NOMO-1 treated with dmso at 0.1 percent for 144 hours (cell line): ENCODE results near the gene KCNAB2.
"Not testable (repeated sequence)": the region's sequence is repeated elsewhere in the genome, so short reads cannot be mapped to it uniquely, and the experiment has no call there.

Experiments
- DNase-seq: peaks from one replicate; lab custom pipeline; 2025; ENCODE audit not compliant: unreplicated experiment; lab: John Stamatoyannopoulos, UW

The KCNAB2 gene

DNA sequence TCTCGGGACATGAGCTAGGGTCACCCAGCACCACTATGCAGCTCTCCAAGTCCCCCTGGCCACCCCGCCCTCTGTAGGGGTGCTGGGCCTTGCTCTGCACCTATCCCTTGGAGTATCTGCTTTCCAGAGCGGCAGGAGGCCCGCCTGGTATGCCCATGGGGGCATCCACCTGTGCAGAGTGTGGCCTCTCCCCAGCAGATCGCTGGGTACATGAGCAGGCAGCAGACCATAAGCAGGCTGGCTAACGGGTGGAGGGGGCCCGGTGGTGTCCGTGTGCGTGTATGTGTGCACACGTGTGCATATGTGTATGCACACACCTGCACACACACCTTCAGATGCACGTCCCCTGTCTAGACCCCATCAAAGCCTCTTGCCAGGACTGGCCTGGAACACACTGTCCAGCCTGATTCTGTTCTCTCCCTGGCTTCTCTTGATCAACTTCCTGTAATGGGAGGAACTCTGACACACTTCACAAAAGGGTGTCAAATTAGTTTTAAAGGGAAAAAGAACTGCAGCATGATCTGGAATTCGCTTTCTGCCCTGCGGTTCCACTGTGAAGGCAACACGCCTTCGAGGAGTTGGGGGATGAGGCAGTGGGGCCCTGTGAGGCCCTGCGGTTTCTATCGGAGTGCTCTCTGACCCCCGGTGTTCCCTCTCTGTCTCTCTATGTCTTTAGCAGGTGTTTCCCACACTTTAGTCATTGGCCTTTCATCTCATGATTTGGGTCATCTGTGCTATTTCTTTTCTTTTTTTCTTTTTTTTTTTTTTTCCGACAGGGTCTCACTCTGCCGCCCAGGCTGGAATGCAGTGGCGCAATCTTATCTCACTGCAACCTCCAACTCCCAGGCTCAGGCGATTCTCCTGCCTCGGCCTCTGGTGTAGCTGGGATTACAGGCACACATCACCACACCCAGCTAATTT lies 36.3 kb upstream of the KCNAB2 start:
- no peak for DNase-seq

DNA sequence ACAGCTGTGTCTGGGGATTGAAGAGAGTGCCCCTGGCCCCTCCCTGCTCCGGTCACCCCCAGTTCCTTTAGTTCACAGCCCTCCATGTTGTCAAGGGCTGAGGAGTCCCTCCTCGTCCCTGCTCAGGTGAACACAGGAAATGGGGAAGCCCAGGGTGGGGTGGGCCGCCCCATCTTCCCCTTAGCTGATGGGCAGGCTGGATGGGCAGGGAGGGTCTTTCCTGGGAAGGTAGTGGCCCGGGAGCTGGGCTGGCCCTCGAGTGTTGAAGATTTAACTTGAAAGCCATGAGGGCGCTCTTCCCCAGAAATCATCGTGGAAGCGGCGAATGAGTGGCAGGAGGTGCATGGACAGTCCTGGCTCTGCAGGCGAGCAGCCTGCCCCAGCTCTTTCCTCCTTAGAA lies 35.1 kb upstream of the KCNAB2 start:
- DNase-seq: no peak

DNA sequence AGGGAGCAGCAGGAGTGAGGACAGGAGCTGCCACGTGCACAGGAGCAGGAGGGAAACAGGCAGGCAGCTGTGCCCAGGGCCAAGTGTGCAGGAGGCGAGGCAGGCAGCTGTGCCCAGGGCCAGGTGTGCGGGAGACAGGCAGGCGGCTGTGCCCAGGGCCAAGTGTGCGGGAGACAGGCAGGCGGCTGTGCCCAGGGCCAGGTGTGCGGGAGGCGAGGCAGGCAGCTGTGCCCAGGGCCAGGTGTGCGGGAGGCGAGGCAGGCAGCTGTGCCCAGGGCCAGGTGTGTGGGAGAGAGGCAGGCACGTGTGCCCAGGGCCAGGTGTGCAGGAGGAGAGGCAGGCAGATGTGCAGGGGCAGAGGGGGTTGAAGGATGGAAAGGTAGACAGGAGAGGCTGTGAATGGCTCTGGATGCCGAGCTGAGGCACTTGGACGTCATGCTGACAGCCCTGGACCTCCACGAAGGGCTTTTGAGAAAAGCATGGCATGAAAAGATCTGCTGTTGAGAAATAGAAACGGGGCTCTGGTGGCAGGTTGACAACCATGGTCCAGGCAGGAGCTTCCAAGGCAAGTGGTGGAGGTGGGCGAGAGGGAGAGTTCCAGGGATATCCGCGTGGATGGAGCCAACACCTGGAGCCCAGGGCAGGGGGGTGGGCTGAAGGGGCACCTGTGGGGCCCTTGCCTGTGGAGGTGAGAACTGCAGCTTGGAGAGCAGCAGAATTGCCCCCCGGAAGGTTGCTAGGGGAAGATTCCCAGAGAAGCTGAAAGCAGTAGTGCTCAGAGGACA lies 34.3 kb upstream of the KCNAB2 start:
- DNase-seq: no peak

DNA sequence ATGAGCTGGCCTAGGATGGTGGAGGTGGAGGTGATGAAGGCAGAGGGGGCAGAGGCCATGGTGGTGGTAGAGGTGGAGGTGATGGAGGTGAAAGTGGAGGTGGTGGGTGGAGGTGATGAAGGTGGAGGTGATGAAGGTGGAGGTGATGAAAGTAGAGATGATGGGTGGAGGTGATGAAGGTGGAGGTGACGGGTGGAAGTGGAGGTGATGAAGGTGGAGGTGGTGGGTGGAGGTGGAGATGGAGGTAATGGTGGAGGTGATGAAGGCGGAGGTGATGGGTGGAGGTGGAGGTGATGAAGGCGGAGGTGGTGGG lies 33.8 kb upstream of the KCNAB2 start:
- no peak for DNase-seq

DNA sequence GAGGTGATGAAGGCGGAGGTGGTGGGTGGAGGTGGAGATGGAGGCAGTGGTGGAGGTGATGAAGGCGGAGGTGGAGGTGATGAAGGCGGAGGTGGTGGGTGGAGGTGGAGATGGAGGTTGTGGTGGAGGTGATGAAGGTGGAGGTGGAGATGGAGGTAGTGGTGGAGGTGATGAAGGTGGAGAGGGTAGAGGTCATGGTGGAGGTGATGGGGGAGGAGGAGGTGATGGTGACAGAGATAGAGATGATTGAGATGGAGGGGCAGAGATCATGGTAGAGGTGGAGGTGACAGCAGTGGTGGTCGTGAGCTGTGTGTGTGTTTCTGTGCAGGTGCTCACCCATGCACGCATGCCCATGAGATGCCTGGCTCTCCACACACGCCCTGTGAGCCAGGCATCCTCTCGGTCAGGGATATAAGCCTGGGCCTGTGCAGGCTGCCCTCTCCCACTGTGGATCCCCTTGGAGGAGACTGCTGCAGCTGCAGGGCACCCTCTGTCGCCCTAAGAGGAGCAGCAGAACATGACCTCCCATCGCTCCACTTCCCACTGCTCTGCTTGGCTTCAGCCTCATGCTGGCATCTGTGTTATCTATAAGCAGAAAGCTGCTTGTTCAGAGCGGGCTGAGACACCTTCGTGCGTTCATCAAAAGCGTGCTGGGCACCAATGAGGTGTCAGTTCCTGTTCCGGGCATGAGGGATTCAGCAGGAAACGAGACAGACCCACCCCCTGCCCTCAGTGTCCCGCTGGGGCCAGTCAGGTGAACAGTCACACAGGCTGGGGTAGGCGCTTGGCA lies 33.0 kb upstream of the KCNAB2 start:
- no peak for DNase-seq

DNA sequence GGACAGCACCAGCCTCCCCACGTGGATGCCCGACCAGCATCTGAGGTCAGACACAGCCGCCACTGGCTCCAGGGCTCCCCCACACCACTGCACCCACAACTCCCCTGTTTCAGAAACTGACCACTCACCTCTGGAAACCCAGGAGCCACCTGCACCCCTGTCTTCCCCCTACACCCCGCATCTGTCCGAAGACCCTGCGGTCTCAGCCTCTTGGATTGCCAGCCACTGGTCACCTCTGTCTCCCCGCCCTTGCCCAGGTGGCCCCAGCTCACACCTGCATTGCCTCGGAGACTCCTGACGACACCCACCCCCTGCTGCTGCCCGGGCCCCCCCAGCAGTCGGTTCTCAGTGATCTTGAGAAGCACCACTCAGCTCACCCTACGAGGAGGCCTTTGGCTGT lies 32.2 kb upstream of the KCNAB2 start:
- DNase-seq: no peak

DNA sequence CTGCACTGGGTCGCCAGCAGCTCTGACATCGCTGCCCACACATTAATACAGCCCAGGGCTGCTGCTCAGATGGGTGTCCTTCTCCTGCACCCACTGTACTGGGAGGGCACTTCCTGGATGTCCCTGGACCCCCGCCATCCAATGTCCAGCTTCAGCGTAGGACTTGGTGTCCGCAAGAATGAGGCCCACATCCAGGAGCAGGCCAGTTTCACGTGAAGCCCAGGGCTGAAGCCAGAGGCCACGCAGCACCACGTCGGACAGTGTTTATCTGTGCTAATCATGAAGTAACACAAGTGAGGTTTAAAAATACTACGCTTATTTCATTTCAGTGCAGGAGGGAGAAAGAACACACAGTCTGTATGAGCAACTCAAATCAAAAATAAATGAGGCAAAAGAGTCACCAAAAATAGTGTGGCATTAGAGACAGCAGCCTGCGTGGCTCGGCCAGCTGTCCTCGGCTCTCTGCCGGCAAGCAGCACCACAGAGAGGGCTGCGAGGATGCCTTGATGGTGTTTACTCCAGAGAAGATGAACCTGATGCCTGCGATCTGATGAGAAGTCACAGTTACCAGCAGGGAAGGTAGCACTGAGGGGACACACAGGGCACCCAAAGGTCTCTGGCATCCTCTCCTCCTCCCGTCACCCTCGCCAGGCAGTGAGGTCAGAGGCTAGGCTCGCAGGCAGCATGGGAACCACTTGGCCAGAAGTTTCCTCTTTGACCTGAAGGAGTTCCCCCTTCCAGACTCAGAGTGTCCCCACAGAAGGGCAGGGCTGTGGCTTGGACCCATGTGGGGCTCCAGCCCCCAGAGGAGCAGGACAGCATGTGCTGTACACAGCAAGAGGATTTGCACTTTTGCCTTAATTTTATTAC lies 31.3 kb upstream of the KCNAB2 start:
- no peak for DNase-seq

DNA sequence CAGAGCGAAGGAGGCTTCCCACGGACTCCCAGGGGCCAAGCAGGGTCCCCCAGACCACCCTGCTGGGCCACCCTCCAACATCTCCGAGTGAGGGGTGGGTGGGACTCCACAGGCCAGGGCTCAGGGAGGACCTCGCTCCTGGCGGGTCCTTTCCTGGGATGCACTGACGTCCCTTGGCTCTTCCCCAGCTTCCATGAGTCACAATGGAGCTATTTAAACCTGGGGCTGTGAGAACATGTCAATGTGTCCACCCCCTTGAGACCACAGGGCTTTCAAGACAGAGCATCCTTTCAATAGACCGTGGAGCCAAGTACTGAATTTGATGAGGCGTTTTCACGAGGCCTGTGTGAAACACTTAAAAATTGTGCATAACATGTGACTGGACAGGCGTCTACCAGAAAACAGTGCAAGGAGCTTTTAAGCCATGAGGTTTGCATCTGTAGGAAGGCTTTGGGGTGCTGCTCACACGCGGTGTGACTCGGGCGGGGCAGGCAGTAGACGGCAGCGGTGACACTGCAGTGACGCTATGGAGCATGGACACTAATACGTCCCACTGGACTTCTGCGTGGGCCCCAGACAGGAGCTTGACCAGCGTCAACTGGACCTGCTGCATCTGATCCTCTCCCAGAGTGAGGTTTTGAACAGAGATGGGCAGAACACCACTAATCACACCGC lies 29.4 kb upstream of the KCNAB2 start:
- no peak for DNase-seq

DNA sequence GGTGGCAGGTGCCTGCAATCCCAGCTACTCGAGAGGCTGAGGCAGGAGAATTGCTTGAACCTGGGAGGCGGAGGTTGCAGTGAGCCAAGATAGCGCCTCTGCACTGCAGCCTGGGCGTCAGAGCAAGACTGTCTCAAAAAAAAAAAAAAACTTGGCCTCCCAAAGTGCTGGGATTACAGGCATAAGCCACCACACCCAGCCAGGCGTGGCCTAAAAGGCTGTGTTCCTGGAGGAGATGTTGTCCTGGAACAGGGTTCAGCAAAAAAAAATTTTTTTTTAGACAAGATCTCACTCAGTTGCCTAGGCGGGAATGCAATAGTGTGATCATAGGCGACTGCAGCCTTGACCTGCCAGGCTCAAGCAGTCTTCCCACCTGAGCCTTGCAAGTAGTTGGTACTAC lies 28.0 kb upstream of the KCNAB2 start:
- not testable (repeated sequence) for DNase-seq

DNA sequence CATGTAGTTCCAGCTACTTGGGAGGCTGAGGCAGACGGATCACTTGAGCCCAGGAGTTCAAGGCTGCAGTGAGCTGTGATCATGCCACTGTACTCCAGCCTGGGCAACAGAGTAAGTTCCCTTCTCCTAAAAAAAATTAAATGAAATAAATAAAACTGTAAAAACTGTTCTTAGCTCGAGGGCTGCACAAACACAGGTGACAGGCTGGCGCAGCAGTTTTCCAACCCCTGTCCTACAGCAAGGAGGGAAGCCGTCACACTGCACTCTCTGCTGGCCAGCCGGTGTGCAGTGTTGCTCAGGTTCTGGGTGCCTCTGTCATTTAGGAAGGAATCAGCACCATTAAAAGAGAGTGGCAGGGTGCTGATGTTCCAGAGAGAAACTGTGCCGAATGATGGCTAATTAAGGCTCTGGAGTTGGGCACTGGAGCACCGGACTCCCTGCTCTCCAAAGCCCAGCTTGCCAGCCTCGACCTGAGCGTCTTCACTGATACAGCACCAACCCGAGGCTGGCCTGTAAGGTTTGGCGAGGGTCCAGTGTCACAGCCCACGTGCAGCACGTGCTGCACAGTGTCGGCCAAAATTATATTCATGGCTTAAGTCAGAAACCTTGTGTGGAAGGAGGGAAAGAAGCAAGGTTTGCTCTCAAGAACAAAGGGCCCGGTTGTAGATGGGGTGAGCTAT lies 26.4 kb upstream of the KCNAB2 start:
- DNase-seq: no peak

DNA sequence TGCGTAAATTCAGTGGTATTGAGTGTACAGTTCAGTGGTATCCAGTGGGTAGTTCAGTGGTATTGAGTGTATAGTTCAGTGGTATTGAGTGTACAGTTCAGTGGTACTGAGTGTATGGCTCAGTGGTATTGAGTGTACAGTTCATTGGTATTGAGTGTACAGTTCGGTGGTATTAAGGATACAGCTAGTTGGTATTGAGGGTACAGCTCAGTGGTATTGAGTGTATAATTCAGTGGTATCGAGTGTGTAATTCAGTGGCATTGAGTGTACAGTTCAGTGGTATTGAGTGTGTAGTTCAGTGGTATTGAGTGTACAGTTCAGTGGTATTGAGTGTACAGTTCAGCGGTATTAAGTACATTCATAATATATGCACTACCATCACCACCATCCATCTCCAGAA lies 23.5 kb upstream of the KCNAB2 start:
- DNase-seq: no peak

DNA sequence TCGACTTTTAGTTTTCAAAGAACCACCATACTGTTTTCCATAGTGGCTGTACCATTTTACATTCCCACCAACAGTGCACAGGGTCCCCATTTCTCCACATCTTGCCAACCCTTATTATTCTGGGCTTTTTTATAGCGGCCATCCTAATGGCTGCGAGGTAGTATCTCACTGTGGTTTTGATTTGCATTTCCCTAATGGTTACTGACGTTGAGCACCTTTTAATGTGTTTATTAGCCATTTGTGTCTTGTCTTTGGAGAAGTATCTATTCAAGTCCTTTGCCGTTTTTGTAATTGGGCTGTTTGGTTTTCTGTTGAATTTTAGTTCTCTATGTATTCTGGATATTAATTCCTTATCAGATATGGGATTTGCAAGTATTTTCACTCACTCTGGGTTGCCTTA lies 22.3 kb upstream of the KCNAB2 start:
- no peak for DNase-seq

DNA sequence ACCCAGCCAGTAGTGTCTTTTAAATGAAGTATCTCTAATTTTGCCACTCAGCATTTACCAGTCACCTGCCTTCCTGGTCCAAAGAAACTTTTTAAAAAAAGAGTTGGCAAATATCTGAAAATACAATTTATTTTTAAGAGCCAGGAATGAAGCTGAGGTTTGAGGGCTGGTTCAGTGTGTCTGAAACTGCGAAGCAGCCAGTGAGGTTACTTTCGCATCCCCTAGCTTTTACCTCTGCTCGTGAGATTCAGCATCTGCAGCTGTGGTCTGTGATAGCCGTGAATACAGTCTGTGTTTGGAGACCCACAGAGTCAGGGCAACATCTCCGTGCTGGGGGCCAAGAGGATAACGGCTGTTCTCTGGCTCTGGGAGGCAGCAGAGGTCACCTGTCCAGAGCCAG lies 21.3 kb upstream of the KCNAB2 start:
- DNase-seq: no peak

DNA sequence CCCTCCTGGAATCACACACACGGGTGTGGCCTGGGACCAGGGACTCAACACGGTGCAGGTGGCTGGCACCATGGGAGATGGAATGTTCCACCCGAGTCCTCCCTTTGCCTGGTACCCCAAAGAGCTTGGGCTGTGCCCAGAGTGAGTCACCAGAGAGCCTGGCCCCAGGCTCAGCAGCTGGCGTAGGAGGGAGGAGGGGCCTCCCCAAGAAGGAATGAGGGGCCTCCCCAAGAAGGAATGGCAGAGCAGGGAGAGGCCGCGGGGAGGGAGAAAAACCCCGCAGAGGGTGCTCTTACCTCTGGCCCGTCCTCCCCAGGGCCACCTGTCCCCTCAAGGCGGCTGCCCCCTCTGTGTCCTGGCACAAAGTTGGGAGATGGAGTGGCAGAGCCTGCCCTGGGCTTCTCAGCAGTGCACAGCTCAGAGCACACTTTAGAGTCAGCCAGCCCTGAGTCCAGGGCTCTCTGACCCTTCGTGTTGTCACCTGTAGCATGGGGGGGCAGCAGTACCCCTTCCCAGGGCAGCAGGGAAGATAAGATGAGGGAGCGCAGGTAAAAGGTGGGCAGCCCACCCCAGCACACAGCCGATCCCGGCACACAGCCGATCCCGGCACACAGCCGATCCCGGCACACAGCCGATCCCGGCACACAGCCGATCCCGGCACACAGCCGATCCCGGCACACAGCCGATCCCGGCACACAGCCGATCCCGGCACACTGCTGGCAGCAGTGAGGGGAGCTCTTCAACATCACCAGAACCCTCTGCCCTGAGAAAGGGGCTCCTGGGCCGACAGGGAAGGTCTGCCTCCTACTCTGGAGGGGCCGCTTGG lies 20.2 kb upstream of the KCNAB2 start:
- no peak for DNase-seq

DNA sequence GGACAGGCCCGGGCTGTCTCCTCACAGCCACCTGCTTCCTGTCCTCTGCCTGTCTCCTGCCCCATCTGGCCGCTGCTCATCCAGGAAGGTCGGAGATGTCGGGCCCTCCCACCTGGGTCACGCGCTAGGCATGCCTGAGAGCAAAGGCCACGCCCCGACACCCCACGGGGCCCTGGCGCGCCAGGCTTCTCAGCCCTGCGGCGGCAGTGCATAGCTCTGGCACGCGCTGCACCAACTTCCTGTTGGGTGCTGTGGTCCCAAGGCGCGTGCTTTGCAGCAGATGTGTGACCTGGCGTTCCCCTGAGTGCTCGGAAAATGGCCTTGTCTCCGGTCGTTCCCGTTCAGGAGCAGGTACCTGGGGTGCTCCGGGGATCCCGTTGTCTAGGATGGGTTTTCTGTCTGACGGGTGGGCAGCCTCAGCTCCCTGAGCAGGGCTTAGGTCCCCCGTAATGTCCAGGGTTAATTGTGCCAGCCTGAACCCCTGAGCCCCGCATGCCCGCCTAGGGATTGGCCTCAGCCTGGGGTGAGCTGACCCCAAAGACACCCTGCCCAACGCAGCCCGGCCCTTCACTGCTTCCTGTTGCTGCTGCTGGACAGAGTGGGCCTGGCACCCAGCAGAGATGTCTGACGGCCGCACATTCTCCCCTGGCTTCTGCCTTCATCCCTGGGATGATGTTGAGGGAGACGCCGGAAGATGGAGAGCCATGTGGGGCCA lies 19.4 kb upstream of the KCNAB2 start:
- DNase-seq: peak; percentile 94

DNA sequence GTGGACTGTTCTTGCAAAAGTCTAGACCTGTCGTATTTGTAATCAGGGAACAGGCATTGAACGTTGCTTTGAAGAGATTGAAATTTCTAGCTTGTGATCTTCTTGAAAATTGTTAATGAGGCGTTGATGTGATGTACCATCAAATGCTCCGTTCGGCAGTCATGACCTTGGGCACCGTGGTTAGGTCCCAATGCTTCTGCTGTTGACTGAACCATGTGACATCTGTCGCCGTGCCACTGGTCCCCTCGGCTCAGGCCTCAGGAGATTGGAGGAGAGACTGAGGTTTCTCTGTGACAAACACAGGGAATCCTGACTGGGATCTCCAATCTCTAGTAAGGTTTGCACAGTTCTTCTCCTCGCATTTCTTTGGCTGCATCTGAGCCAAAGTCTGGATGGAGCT lies 18.1 kb upstream of the KCNAB2 start:
- peak; percentile 12 for DNase-seq

DNA sequence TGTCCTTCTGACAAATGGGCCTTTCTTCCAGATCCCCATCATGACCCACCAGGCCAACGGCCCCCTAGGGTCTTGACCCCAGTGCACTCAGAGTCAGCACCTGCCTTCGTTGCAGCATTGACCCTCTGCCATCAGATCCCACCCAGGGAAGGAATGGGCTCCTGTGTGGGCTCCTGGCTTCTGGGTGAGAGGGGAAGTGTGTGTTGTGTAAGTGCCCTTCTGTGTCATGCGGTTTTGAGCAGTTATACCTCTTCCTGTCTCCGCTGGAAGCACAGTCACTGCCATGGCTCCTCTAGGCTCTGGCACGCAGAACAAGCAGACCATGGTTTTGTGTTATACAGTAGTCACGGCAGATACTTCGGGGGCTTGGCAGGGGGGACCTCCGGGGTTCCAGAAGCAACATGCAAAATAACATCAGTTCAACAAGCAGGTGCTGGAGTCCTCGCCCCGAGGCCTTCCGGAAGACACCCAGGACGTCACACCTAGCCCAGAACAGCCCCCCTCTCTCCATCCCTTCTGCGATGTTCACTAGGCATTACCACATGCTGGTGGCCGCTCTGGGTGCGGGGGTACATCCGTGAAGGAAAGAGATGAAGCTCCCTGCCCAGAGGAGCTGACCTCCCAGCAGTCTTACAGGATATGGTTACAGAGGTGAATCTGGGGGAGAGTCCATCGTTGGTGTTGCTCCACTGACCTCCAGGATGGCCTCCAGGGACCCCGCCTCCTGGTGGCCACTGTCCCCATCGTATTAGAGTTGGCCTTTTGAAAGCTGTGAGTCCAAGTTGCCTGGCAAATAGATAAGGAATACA lies 17.4 kb upstream of the KCNAB2 start:
- peak; percentile 88 for DNase-seq
